K562 (cell line): ENCODE results near the gene WDR81. TPM values are rescaled to one million over a fixed set of nuclear protein-coding genes. Genes with fewer than 3 reads are reported as not detected.

ENCODE experiments used
- E4F1 ChIP-seq: fragments of 250-450 bp; sonication (Bioruptor Pico); IDR thresholded peaks from 2 replicates; pipeline ENCODE4 v1.5.0; 2021; ENCODE audit warnings: mild to moderate bottlenecking, borderline replicate concordance
- FOXP1 ChIP-seq: sonication (generic); formaldehyde crosslinking; IDR thresholded peaks from 2 replicates; pipeline ENCODE4 v1.8.0; 2022; ENCODE audit warnings: mild to moderate bottlenecking, missing genetic modification reagents
- NKRF ChIP-seq: fragments of 450-650 bp; IDR thresholded peaks from 2 replicates; pipeline ENCODE4 v1.6.1; 2016; ENCODE audit warnings: borderline replicate concordance
- PTTG1 ChIP-seq: fragments of 450-650 bp; IDR thresholded peaks from 2 replicates; pipeline ENCODE4 v1.6.1; 2016; ENCODE audit warnings: low read depth, mild to moderate bottlenecking, missing genetic modification characterization, missing compliant biosample characterization
- TFAM ChIP-seq: fragments of 250-450 bp; sonication (Bioruptor Pico); conservative IDR thresholded peaks from 2 replicates; pipeline ENCODE4 v1.5.0; 2021; ENCODE audit warnings: mild to moderate bottlenecking, moderate library complexity
- UBTF ChIP-seq, 2 experiments: IDR thresholded peaks; 2 replicates each; pipeline ENCODE4 v1.6.1; 2012; ENCODE audit warnings: improper control_type of control experiment in 2 of 2, low read depth in 2 of 2, low read length in 2 of 2, borderline replicate concordance in 1 of 2
- polyA plus RNA-seq, 8 experiments: library from polyadenylated mRNA; depleted of rRNA in 4 of 8; stranded (reverse) in 5 of 8; unstranded in 3 of 8; fragments of >200 nt; fragmentation: Nextera tagmentation in 2 of 8; fragmentation: Illumina TruSeq in 1 of 8; extraction: Ambion mirVana in 2 of 8; extraction: Trizol in 1 of 8; gene quantifications; 2 replicates each; pipeline versions ENCODE4 v1.2.1 to v1.2.3, GENCODE V29; 2011 to 2014; ENCODE audit warnings: inconsistent platforms in 1 of 8, missing spikeins in 1 of 8
- total RNA-seq, 7 experiments: library from RNA; depleted of rRNA in 6 of 7; stranded (reverse); fragments of >200 nt in 6 of 7; fragmentation: Illumina TruSeq in 2 of 7; extraction: Trizol in 2 of 7; gene quantifications; 2 replicates each; pipeline versions ENCODE4 v1.2.1 to v1.2.3, GENCODE V29; 2011 to 2021; ENCODE audit warnings: low replicate concordance in 1 of 7

The WDR81 gene
- total and polyA plus RNA-seq, 9 of the 15 experiments (the other 6 are each of a cell fraction or from before 2014, with no cell fraction given), result 0.01 to 17.1 (median 3.3) TPM

GRCh38 chr17:1759529-1759928, 35.0 kb downstream of the WDR81 start (continued):
- no peak for TF ChIP-seq UBTF (IDR thresholded peaks at IDR 0.05; ENCODE audit: borderline replicate concordance in 1 of 2, low read depth in 2 of 2, low read length in 2 of 2)
- TF ChIP-seq FOXP1 (CRISPR knock-in tag), result no peak
- no peak for TF ChIP-seq TFAM (CRISPR knock-in tag)
- TF ChIP-seq PTTG1, result no peak
- TF ChIP-seq E4F1, result no peak
- no peak for TF ChIP-seq NKRF
